Left hindlimb (tissue), 1 donor: ENCODE results near the gene KLHL21.
"Not testable (repeated sequence)": the region's sequence is repeated elsewhere in the genome, so short reads cannot be mapped to it uniquely, and the experiment has no call there.

Experiments
- DNase-seq: peaks from one replicate; pipeline ENCODE4 v3.0.0-alpha.2; 2018

The KLHL21 gene

DNA sequence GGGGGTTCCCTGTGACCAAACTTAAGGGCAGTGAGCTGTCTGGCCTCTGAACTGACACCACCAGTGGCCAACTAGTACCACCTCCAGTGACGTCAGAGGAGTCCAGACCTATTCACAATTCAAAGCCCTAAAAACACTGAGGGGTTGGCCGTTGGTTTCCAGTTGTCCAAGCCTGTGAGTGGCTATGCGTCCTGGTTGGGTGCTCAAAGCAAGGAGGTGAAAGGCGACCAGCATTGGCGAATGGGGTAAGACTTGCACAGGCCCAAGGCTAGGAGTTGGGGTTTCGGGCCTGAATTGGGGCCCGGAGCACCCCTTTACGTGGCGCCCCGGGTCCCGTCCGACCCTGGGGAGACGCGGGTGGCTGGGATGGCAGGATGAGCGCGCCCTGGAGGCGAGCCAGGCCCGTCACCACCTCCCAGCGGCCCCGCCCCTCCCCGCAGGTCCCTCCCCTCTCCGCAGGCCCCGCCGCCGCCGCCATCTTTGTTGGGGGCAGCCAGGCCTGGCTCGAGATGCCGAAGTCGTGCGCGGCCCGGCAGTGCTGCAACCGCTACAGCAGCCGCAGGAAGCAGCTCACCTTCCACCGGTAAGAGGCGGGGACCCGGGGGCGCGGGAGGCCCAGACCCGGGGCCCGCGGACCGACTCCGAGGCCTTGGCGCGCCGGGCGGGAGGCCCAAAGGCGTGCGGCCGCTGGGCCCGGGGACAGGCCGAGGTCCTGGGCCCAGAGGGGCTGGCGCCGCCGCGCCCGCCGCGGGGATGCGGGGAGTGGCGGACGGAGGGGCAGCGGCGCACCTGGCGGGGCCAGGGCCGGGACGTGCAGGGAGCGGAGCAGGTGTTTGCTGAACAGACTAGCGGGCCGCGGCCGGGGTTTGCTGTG lies 22.3 kb upstream of the KLHL21 start, which contains the start of gene THAP3:
THAP3 (plus strand) TSS at position 159 of the 874 bp plus-strand sequence; CDS start at position 510, 351 bp downstream.
- DNase-seq: peak; percentile 90

DNA sequence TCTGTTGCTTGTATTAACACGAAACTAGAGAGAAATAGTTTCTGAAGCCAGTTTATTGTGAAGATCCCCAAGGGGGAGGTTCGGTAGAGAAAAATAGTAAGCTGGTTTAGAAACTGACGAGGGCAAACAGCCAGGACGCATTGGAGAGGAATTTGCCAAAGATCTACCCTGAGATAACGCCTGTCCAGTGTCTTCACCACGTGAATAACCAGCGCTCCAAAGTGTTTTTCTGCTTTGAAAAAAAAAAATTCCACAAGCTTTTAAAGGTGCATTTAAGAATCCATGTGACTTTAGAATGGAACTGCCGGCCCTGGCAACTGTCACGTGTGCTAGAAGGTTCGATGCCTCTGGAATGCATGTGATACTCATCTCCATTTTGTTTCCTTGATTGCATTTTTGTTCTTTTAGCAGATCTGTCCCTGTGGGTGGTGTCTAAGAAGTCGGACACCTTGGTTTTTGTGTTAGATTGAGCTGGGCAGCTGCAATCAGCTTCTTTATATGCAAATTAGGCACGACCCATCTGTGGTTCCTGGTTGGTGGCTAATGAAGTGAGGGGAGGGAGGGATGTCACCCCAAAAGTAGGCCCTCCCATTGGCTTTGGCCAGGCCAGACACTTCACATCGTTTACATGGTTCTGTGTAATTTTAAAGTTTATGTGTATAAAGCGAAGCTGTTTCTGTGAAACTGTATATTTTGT lies 20.7 kb upstream of the KLHL21 start:
- no peak for DNase-seq

GRCh38 chr1:6622396-6623152 lies 19.9 kb upstream of the KLHL21 start:
- no peak for DNase-seq

GRCh38 chr1:6621429-6622391 lies 19.0 kb upstream of the KLHL21 start:
- DNase-seq: no peak

GRCh38 chr1:6619045-6619444 lies 16.4 kb upstream of the KLHL21 start:
- DNase-seq: no peak

DNA sequence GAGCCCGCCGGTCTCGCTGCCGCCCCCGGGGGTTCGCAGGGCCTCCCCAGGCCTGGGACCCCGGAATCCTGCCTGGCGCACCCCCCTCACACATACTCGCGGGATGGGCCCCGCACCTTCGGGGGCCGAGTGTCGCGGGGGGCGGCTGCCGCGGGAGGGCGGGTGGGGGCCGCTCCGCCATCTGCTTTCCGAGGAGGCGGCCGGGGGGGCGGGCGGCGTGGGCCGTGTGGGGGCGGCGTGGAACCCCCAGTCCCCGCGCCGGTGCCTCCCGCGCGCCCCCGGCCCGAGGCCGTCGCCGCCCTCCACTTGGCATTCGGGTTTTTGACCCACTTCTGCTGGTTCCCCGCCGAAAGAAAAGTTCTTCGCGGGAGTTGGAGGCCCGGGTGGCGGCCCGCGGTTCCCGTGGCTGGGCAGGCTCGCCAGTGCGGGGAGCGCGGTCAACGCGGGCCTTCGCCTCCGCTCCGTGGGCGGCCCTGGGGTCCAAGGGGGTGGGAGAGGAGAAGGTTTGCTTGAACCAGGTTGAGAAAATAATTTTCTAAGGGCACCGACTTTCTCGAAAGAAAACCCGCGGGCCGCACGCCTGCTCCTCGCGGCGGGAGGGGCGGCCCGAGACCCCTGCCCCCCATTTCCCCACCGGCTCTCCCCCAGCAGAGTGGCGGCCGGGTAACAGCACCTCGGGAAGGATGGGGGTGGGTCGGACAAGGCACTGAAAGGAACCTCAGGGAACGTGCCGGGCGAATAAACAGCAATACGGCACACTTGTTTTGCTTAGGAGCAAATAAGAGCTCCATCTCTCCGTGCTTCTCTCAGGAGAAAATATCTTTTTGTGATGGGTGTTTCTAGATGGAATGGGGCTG lies 12.5 kb upstream of the KLHL21 start:
- no peak for DNase-seq

GRCh38 chr1:6614019-6614928 lies 11.6 kb upstream of the KLHL21 start:
- DNase-seq: peak; percentile 74

GRCh38 chr1:6613361-6614018 lies 10.8 kb upstream of the KLHL21 start, which contains the start of gene PHF13:
PHF13 (plus strand) TSS chr1:6613731; CDS start chr1:6614067, 336 bp downstream.
- DNase-seq: peak; percentile 100

- peak; percentile 61 for DNase-seq
Observed at GRCh38 chr1:6612641-6613360, 10.1 kb upstream of the KLHL21 start.

- DNase-seq: peak; percentile 82
Observed at GRCh38 chr1:6603915-6604558, 1.4 kb upstream of the KLHL21 start.

- peak; percentile 88 for DNase-seq
Observed at GRCh38 chr1:6603238-6603914, 707 bp upstream of the KLHL21 start.

DNA sequence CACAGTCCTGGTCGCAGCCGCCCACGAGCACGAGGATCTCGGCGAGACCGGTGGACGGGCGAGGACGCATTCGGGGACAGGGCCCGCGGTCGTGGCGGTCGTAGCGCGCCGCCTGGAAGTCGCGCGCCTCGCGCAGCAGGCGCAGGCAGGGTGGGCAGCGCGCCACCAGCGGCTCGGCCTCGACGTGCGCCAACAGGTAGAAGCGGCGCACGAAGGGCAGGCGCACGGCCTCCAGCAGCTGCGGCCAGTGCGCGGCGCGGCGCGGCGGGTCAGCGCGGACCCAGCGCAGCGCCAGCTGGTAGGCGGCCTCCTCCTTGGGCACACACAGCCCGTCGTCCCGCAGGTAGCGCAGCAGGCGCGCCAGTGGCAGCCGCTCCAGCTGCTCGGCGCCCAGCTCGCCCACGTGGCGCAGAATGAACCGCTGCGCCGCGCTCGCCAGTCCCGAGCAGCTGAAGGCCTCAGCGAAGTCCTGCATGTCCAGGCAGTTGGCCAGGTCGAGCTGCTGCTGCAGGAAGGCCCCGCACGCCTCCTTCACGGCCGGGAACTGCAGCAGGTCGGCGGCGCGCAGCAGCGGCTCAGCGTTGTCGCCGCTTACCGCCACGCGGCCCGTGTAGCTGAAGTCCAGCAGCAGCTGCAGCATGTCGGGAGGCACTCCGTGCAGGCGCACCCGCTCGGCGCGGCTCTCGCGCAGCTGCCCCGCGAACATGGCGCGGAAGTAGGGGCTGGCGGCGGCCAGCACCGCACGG lies 573 bp downstream of the KLHL21 start:
- no peak for DNase-seq

GRCh38 chr1:6601049-6601922 lies 1.4 kb downstream of the KLHL21 start:
- DNase-seq: peak; percentile 72

GRCh38 chr1:6600410-6601048 lies 2.1 kb downstream of the KLHL21 start:
- no peak for DNase-seq

- DNase-seq: not testable (repeated sequence)
Observed at GRCh38 chr1:6599991-6600390, 2.7 kb downstream of the KLHL21 start.
